GM11168 (cell line): ENCODE data around the gene CLASRP.

ENCODE experiments used
- in situ Hi-C: fragments of 300-500 bp; cut with MboI; formaldehyde crosslinking; loops from one replicate; pipeline ENCODE4 v1.12.0; 2022; ENCODE audit warnings: low sequenced_read_pairs; ENCODE audit not compliant: unreplicated experiment

Gene CLASRP

GRCh38 chr19:45016388-45017314, 22.2 kb upstream of the CLASRP start:
- in situ Hi-C loops = no loop called here

DNA sequence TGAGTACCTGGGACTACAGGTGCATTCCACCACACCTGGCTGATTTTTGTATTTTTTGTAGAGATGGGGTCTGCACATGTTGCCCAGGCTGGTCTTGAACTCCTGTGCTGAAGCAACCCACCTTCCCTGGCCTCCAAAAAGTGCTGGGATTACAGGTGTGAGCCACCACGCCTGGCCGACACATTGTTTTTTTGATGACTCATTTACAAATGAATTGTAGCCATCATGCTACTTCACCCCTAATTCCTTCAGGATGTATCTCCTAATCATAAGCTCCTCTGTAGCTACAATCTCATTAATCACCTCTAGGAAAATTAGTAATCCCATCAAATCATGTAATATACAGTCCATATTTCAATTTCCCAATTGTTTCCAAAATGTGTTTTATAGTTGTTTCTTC, 19.7 kb upstream of the CLASRP start:
- in situ Hi-C loops = no loop called here

GRCh38 chr19:45020071-45020470, 18.8 kb upstream of the CLASRP start:
- in situ Hi-C loops = no loop called here

DNA sequence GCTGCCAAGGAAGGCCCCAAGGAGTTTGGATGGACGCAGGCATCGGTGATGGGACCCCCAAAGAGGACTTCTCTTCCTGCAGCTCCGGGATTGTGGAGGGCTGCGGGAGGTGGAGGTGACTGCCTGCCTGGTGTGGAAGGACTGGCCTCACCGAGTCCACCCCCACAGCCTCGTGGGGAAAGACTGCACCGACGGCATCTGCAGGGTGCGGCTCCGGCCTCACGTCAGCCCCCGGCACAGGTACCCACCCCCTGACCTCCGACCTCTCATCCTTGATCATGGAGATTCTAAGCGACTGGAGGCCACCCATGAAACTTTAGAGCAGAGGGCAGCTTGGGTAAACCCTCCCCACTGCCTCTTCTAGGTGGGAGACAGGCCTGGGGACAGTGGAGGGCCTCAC, 16.9 kb upstream of the CLASRP start:
- in situ Hi-C loops = no loop called here

GRCh38 chr19:45023048-45023447, 15.8 kb upstream of the CLASRP start:
- in situ Hi-C loops = no loop called here

DNA sequence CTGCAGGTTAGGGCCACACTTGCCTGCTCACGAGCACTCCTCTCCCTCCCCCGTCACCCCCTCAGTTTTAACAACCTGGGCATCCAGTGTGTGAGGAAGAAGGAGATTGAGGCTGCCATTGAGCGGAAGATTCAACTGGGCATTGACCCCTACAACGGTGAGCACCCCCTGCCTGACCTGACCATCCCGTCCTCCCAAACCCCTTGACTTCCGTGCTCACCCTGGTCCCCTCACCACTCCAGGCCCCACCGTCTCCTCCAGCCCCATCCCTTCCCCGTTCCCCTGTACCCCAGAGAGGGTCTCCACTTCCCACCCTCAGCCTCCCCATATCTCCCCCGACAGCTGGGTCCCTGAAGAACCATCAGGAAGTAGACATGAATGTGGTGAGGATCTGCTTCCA, 13.6 kb upstream of the CLASRP start:
- in situ Hi-C loops = no loop called here

DNA sequence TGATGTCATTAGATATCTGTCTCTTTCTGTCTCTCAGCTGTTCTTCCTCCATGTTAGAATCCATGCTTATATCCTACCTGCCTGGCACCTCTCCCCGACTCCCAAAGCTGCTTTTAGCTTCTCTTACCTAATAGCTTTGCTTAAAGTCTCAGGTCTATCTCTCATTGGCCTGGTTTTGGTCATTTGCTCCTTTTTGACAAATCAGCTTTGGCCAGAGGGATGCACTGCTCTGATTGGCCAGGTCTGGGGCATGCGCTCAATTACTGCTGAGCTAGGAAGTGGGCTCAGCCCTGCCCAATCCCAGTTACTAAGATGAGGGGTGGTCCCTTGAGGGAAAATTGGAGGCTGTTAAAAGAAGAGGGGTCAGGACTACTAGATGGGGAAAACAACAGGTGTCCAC, 11.5 kb upstream of the CLASRP start:
- in situ Hi-C loops = no loop called here

DNA sequence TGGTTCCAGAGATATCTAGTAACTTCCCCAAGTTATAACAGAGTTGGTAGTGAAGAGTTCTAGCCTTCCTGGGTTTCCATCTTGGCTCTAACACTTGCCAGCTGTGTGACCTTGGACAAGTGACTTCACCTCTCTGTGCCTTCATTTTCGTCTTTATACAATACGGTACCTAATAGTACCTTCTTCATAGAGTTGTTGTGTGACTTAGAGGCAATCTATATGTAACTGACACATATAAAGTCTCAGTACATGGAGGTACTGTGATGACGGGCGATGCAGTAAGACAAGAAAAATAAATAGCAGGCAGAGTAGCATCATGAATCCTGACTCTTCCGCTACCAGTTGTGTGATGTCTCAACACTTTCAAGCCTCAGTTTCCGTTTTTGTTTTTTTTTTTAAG, 8.0 kb upstream of the CLASRP start:
- in situ Hi-C loops = no loop called here

DNA sequence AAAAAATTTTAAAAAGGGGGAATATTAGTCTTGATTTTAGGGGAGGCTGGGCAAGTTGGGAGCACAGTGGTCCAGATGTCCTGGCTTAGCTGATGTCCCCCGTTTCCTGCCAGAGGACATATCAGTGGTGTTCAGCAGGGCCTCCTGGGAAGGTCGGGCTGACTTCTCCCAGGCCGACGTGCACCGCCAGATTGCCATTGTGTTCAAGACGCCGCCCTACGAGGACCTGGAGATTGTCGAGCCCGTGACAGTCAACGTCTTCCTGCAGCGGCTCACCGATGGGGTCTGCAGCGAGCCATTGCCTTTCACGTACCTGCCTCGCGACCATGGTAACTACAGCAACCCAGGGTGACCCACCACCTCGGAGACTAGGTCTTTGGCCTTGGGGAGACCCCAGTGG, 6.4 kb upstream of the CLASRP start:
- in situ Hi-C loops = no loop called here

DNA sequence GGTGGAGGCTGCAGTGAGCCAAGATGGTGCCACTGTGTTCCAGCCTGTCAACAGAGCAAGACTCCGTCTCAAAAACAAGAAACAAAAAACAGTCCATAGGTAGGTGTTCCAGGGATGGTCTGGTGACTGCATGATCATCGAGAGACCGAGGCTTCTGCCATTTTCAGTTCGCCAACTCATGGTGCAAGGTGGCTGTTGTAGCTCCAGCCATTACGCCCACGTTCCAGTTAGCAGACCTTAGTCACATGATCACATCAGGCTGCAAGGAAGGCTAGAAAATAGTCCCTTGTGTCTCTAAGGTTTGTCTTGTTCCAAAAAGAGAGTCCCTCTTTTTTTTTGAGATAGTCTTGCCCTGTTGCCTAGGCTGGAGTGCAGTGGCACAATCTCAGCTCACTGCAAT, 3.1 kb upstream of the CLASRP start:
- in situ Hi-C loops = no loop called here

DNA sequence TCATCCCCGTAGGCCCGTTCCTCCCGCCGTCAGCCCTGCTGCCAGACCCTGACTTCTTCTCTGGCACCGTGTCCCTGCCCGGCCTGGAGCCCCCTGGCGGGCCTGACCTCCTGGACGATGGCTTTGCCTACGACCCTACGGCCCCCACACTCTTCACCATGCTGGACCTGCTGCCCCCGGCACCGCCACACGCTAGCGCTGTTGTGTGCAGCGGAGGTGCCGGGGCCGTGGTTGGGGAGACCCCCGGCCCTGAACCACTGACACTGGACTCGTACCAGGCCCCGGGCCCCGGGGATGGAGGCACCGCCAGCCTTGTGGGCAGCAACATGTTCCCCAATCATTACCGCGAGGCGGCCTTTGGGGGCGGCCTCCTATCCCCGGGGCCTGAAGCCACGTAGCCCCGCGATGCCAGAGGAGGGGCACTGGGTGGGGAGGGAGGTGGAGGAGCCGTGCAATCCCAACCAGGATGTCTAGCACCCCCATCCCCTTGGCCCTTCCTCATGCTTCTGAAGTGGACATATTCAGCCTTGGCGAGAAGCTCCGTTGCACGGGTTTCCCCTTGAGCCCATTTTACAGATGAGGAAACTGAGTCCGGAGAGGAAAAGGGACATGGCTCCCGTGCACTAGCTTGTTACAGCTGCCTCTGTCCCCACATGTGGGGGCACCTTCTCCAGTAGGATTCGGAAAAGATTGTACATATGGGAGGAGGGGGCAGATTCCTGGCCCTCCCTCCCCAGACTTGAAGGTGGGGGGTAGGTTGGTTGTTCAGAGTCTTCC, 1.3 kb upstream of the CLASRP start:
- in situ Hi-C loops = no loop called here

GRCh38 chr19:45040059-45040771, 1.4 kb downstream of the CLASRP start:
- in situ Hi-C loops = no loop called here

DNA sequence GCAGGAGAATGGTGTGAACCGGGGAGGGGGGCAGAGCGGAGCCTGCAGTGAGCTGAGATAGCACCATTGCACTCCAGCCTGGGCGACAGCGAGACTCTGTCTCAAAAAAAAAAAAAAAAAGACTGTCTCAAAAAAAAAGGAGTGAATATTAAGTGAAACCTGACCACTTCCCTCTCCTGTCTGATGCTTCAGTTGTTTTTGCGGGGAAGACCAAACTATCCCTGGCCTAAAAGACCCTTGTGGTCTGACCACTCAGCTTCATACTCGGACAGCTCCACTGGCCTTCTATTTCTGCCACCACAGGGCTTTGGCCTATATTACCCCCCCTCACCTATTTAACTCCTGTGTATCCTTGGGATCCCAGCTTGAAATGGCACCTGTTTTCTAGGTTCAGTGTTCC, 2.3 kb downstream of the CLASRP start:
- in situ Hi-C loops = no loop called here

GRCh38 chr19:45045671-45046353, 7.0 kb downstream of the CLASRP start:
- in situ Hi-C loops = no loop called here

- in situ Hi-C loops = no loop called here
Observed at GRCh38 chr19:45046355-45046754, 7.5 kb downstream of the CLASRP start.

GRCh38 chr19:45047188-45047797, 8.4 kb downstream of the CLASRP start:
- in situ Hi-C loops = no loop called here

GRCh38 chr19:45049073-45049736, 10.4 kb downstream of the CLASRP start:
- in situ Hi-C loops = no loop called here

DNA sequence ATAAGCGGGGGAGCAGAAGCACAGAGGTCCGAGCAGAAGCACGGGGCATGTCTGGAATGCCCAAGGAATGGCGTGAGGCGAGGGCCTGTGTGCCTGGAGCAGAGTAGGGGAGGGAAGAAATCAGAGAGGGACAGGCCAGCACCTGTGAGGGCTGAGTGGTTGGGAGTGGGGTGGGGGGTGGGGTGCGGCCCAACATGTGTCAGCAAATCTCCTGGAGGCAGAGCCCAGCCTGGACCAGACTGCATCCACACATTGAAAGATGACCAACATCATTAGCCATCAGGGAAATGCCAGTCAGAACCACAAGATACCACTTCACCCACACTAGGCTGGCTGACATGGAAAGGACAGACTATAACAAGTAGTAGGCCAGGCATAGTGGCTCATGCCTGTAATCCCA, 11.2 kb downstream of the CLASRP start:
- in situ Hi-C loops = no loop called here

GRCh38 chr19:45051929-45052579, 13.2 kb downstream of the CLASRP start:
- in situ Hi-C loops = no loop called here
